Endothelial cell of umbilical vein (primary cell): Measurements from ENCODE around the gene SLC7A6. TPM values are rescaled to one million over a fixed set of nuclear protein-coding genes. Genes with fewer than 3 reads are reported as not detected.

Experiments
- BruUV-seq: library from RNA; stranded (reverse); fragments of 400-500 nt; replicated peaks from 2 replicates; lab custom pipeline; 2021; lab: Mats Ljungman, UMichigan
- CTCF ChIA-PET: fragments of 300-600, 350-600 bp; sonication (Branson Sonifier 250); formaldehyde crosslinking; loops from one replicate; lab custom pipeline; 2021; ENCODE audit warnings: antibody characterized with exemption, inconsistent platforms; lab: Charles Lee
- POLR2A ChIA-PET: fragments of 300-600, 350-600 bp; sonication (Branson Sonifier 250); formaldehyde crosslinking; loops from one replicate; lab custom pipeline; 2021; ENCODE audit warnings: antibody characterized with exemption, inconsistent platforms; lab: Charles Lee
- DNase-seq: peaks from one replicate; pipeline ENCODE4 v3.0.0-alpha.2; 2011; ENCODE audit warnings: low read depth, low spot score
- FAIRE-seq: peaks from 2 replicates; lab custom pipeline; 2011; peaks lifted over from hg19 to GRCh38; lab: Jason Lieb, UNC
- H2AFZ ChIP-seq: 2 replicates; pipeline ENCODE4 v1.6.0; 2012; ENCODE audit warnings: low read depth, low read length, control low read depth, inconsistent platforms
- H3K27ac ChIP-seq: 2 replicates; pipeline ENCODE4 v1.5.1; 2011; ENCODE audit warnings: low read depth, mild to moderate bottlenecking, control low read depth, low read length, moderate library complexity; ENCODE audit not compliant: insufficient read depth
- H3K27me3 ChIP-seq, 2 experiments: 2 replicates each; pipeline versions ENCODE4 v1.6.0 to v1.6.1; 2011; ENCODE audit warnings: low read length in 2 of 2, mixed read lengths in 1 of 2; ENCODE audit not compliant: control insufficient read depth in 2 of 2, insufficient read depth in 2 of 2
- H3K36me3 ChIP-seq, 2 experiments: 2 replicates in 1 of 2; 3 replicates in 1 of 2; pipeline ENCODE4 v1.5.1; 2011; ENCODE audit warnings: low read length in 2 of 2, mild to moderate bottlenecking in 1 of 2, moderate library complexity in 1 of 2; ENCODE audit not compliant: control insufficient read depth in 2 of 2, insufficient read depth in 2 of 2; ENCODE audit errors: extremely low read depth in 1 of 2
- H3K4me1 ChIP-seq: 3 replicates; pipeline ENCODE4 v1.5.1; 2011; ENCODE audit warnings: mild to moderate bottlenecking, low read length; ENCODE audit not compliant: control insufficient read depth, insufficient read depth; ENCODE audit errors: extremely low read depth
- H3K4me2 ChIP-seq: 2 replicates; pipeline ENCODE4 v1.6.1; 2011; ENCODE audit warnings: low read length, control low read depth, mixed read lengths; ENCODE audit not compliant: insufficient read depth
- H3K4me3 ChIP-seq, 3 experiments: fragments of 200-600 bp in 1 of 3; sonication (generic), shearing (Covaris generic) in 1 of 3; replicated peaks in 1 of 3; 2 replicates each; pipeline ENCODE4 v1.5.1; 2011 to 2016; ENCODE audit warnings: control low read depth in 3 of 3, low read length in 3 of 3, mild to moderate bottlenecking in 2 of 3, inconsistent platforms in 1 of 3, low read depth in 1 of 3, moderate library complexity in 1 of 3; ENCODE audit not compliant: insufficient read depth in 1 of 3
- H3K79me2 ChIP-seq: 2 replicates; pipeline ENCODE4 v1.6.0; 2012; ENCODE audit warnings: low read length, inconsistent platforms; ENCODE audit not compliant: control insufficient read depth, insufficient read depth
- H3K9ac ChIP-seq: replicated peaks from 2 replicates; pipeline ENCODE3; 2011; ENCODE audit warnings: low read length, control low read depth; ENCODE audit not compliant: insufficient read depth; ENCODE audit errors: extremely low read depth
- H3K9me1 ChIP-seq: replicated peaks from 3 replicates; pipeline ENCODE4 v1.6.0; 2011; ENCODE audit warnings: mild to moderate bottlenecking, low read length; ENCODE audit not compliant: control insufficient read depth, insufficient read depth; ENCODE audit errors: extremely low read depth
- H3K9me3 ChIP-seq: replicated peaks from 2 replicates; pipeline ENCODE4 v1.5.1; 2012; ENCODE audit warnings: low read length, inconsistent platforms; ENCODE audit not compliant: control insufficient read depth, insufficient read depth
- H4K20me1 ChIP-seq: replicated peaks from 2 replicates; pipeline ENCODE3; 2011; ENCODE audit warnings: mild to moderate bottlenecking, low read length; ENCODE audit not compliant: control insufficient read depth, insufficient read depth; ENCODE audit errors: extremely low read depth
- CTCF ChIP-seq, 2 donors: IDR thresholded peaks; 1 replicate in 1 of 2; 2 replicates in 1 of 2; pipeline ENCODE4 v1.5.1; 2011; ENCODE audit warnings: low read length in 2 of 2, mild to moderate bottlenecking in 2 of 2, moderate library complexity in 2 of 2, control low read depth in 1 of 2, inconsistent platforms in 1 of 2, low read depth in 1 of 2; ENCODE audit not compliant: insufficient read depth in 1 of 2; ENCODE audit errors: extremely low read depth in 1 of 2
- EZH2 ChIP-seq: IDR thresholded peaks from 2 replicates; pipeline ENCODE4 v1.6.1; 2012; ENCODE audit warnings: borderline replicate concordance, low read depth, mild to moderate bottlenecking, moderate library complexity, low read length, inconsistent platforms; ENCODE audit not compliant: severe bottlenecking
- FOS ChIP-seq: IDR thresholded peaks from 2 replicates; pipeline ENCODE4 v1.6.1; 2011; ENCODE audit warnings: mild to moderate bottlenecking, low read length, moderate library complexity, borderline replicate concordance; ENCODE audit not compliant: insufficient read depth
- GATA2 ChIP-seq: IDR thresholded peaks from 2 replicates; pipeline ENCODE4 v1.7.0; 2011; ENCODE audit warnings: low read depth, mild to moderate bottlenecking, moderate library complexity, mixed read lengths, low read length; ENCODE audit not compliant: insufficient read length, insufficient read depth
- JUN ChIP-seq: IDR thresholded peaks from 2 replicates; pipeline ENCODE4 v1.6.1; 2011; ENCODE audit warnings: borderline replicate concordance, low read depth; ENCODE audit not compliant: insufficient read length, insufficient read depth
- MAX ChIP-seq: IDR thresholded peaks from 2 replicates; pipeline ENCODE4 v1.6.1; 2011; ENCODE audit not compliant: insufficient read depth, insufficient read length
- MYC ChIP-seq: IDR thresholded peaks from one replicate; pipeline ENCODE4 v1.6.1; 2011; ENCODE audit warnings: mild to moderate bottlenecking, low read depth, low read length
- POLR2A ChIP-seq: IDR thresholded peaks from 2 replicates; pipeline ENCODE4 v1.6.1; 2012; ENCODE audit warnings: low read depth, mild to moderate bottlenecking, control low read depth, low read length
- POLR2AphosphoS5 ChIP-seq: IDR thresholded peaks from 2 replicates; pipeline ENCODE4 v1.6.1; 2012; ENCODE audit warnings: low read depth, mild to moderate bottlenecking, control low read depth, low read length, moderate library complexity; ENCODE audit not compliant: insufficient read depth
- dilution Hi-C: fragments of 300-500 bp; cut with MboI; formaldehyde crosslinking; loops from one replicate; pipeline ENCODE4 v1.15.0; 2019; ENCODE audit warnings: low sequenced_read_pairs; ENCODE audit not compliant: extremely low pct_ligation_motif_present
- intact Hi-C: fragments of 100-400 bp; cut with micrococcal nuclease; formaldehyde crosslinking; loops from one replicate; pipeline ENCODE4 v1.10.0; 2022
- polyA plus RNA-seq, 4 experiments: library from polyadenylated mRNA; depleted of rRNA in 3 of 4; stranded (reverse) in 3 of 4; unstranded in 1 of 4; fragments of >200 nt; gene quantifications; 2 replicates each; pipeline versions ENCODE4 v1.2.1 to v1.2.3, GENCODE V29; 2011 to 2012; ENCODE audit warnings: missing spikeins in 1 of 4
- total RNA-seq: library from RNA; stranded (reverse); gene quantifications from 2 replicates; pipeline ENCODE4 v1.2.3, GENCODE V29; 2021

The SLC7A6 gene
- total and polyA plus RNA-seq, 2 donors (not counting 3 experiments of a cell fraction or from before 2014, with no cell fraction given) = 68.0 to 86.5 TPM

- BruUV-seq = no TSS peak
- Histone ChIP-seq H3K4me3 (no peak overlapping the region), H3K4me1 (no peaks in the 10 kb centered on the region), H3K4me2 (no peak overlapping the region), H3K9me1 (no peaks in the 10 kb centered on the region), H3K9me3 (no peaks in the 10 kb centered on the region), H3K9ac (no peak overlapping the region), H3K27ac (no peak overlapping the region), H3K27me3 (no peaks in the 10 kb centered on the region), H3K36me3 (peaks cover 5 to 34% of the 10 kb centered on the region in 2 experiments), H2AFZ (no peak overlapping the region), H4K20me1 (no peaks in the 10 kb centered on the region), H3K79me2 (no peaks in the 10 kb centered on the region)
- intact Hi-C loops (no loop called here), dilution Hi-C loops (no loop called here)
- ChIA-PET POLR2A (no interaction called here), CTCF (no interaction called here)
- FAIRE-seq (no peak), DNase-seq (no peak)
- TF ChIP-seq POLR2A = no peak
- no peak for TF ChIP-seq FOS
- no peak for TF ChIP-seq POLR2AphosphoS5
- no peak for TF ChIP-seq EZH2
- TF ChIP-seq MYC = no peak
- TF ChIP-seq GATA2 = no peak
- no peak for TF ChIP-seq JUN
- TF ChIP-seq MAX = no peak
- no peak for TF ChIP-seq CTCF (IDR thresholded peaks at IDR 0.05; ENCODE audit: extremely low read depth in 1 of 2, insufficient read depth in 1 of 2, low read depth in 1 of 2, low read length in 2 of 2)
These were observed 74.9 kb downstream of the SLC7A6 start for GRCh38 chr16:68339214-68339613.
